SK-N-SH treated with all-trans-retinoic acid at 6 μM for 48 hours (cell line): ENCODE results near the gene DOC2A.

Source experiments
- ATAC-seq: fragments of 200-7000 bp; cut with Tn5 transposase; 3 replicates; pipeline ENCODE4 v1.9.1; 2020; ENCODE audit warnings: mild to moderate bottlenecking, moderate library complexity
- ARNTL ChIP-seq: fragments of 450-650 bp; formaldehyde crosslinking; IDR thresholded peaks from 2 replicates; pipeline ENCODE4 v1.5.0; 2020; ENCODE audit warnings: low read depth, mild to moderate bottlenecking, moderate library complexity, borderline replicate concordance
- BACH2 ChIP-seq: fragments of 250-450 bp; sonication (Bioruptor Pico); IDR thresholded peaks from 2 replicates; pipeline ENCODE4 v1.9.0; 2021; ENCODE audit warnings: mild to moderate bottlenecking, borderline replicate concordance
- CREB5 ChIP-seq: fragments of 250-450 bp; sonication (Bioruptor Pico); IDR thresholded peaks from 2 replicates; pipeline ENCODE4 v1.5.1; 2020; ENCODE audit warnings: low read depth, mild to moderate bottlenecking, moderate library complexity
- CSDC2 ChIP-seq: fragments of 250-450 bp; sonication (Bioruptor Pico); IDR thresholded peaks from 2 replicates; pipeline ENCODE4 v1.5.0; 2020; ENCODE audit warnings: mild to moderate bottlenecking, moderate library complexity
- CSRNP3 ChIP-seq: fragments of 250-450 bp; sonication (Bioruptor Pico); IDR thresholded peaks from 2 replicates; pipeline ENCODE4 v1.5.1; 2021; ENCODE audit warnings: mild to moderate bottlenecking, moderate library complexity
- ESRRG ChIP-seq: fragments of 250-450 bp; sonication (Bioruptor Pico); IDR thresholded peaks from 2 replicates; pipeline ENCODE4 v1.6.1; 2021; ENCODE audit warnings: mild to moderate bottlenecking
- GLIS3 ChIP-seq: fragments of 250-450 bp; sonication (Bioruptor Pico); IDR thresholded peaks from 2 replicates; pipeline ENCODE4 v1.5.0; 2020; ENCODE audit warnings: mild to moderate bottlenecking, moderate library complexity
- OSR1 ChIP-seq: fragments of 250-450 bp; sonication (Bioruptor Pico); IDR thresholded peaks from 2 replicates; pipeline ENCODE4 v1.8.0; 2022; ENCODE audit warnings: moderate library complexity, mild to moderate bottlenecking, inconsistent platforms
- PATZ1 ChIP-seq: fragments of 250-450 bp; sonication (Bioruptor Pico); IDR thresholded peaks from 2 replicates; pipeline ENCODE4 v1.8.0; 2020; ENCODE audit warnings: mild to moderate bottlenecking, moderate library complexity, borderline replicate concordance
- POU6F1 ChIP-seq: fragments of 250-450 bp; sonication (Bioruptor Pico); IDR thresholded peaks from 2 replicates; pipeline ENCODE4 v1.8.0; 2021; ENCODE audit warnings: low read depth, mild to moderate bottlenecking, moderate library complexity, borderline replicate concordance
- PPARA ChIP-seq: fragments of 250-450 bp; sonication (Bioruptor Pico); IDR thresholded peaks from 2 replicates; pipeline ENCODE4 v1.5.0; 2020; ENCODE audit warnings: mild to moderate bottlenecking, borderline replicate concordance
- RARB ChIP-seq: fragments of 250-450 bp; sonication (Bioruptor Pico); IDR thresholded peaks from 2 replicates; pipeline ENCODE4 v1.8.0; 2021; ENCODE audit warnings: mild to moderate bottlenecking, moderate library complexity
- SNAI2 ChIP-seq: fragments of 250-450 bp; sonication (Bioruptor Pico); IDR thresholded peaks from 2 replicates; pipeline ENCODE4 v1.5.0; 2020; ENCODE audit warnings: mild to moderate bottlenecking, moderate library complexity
- TCF4 ChIP-seq: fragments of 250-450 bp; sonication (Bioruptor Pico); IDR thresholded peaks from 2 replicates; pipeline ENCODE4 v1.8.0; 2021; ENCODE audit warnings: mild to moderate bottlenecking, moderate library complexity, borderline replicate concordance
- TOX ChIP-seq: fragments of 250-450 bp; sonication (Bioruptor Pico); IDR thresholded peaks from 2 replicates; pipeline ENCODE4 v1.8.0; 2021; ENCODE audit warnings: mild to moderate bottlenecking, moderate library complexity, borderline replicate concordance
- ZFP3 ChIP-seq: fragments of 250-450 bp; sonication (Bioruptor Pico); IDR thresholded peaks from 2 replicates; pipeline ENCODE4 v1.5.0; 2020; ENCODE audit warnings: mild to moderate bottlenecking, moderate library complexity
- ZFP30 ChIP-seq: fragments of 450-650 bp; formaldehyde crosslinking; IDR thresholded peaks from 2 replicates; pipeline ENCODE4 v1.5.0; 2022; ENCODE audit warnings: mild to moderate bottlenecking, moderate library complexity
- ZNF565 ChIP-seq: fragments of 450-650 bp; formaldehyde crosslinking; conservative IDR thresholded peaks from 2 replicates; pipeline ENCODE4 v1.5.0; 2020; ENCODE audit warnings: low read depth, mild to moderate bottlenecking, moderate library complexity
- ZNF70 ChIP-seq: fragments of 450-650 bp; formaldehyde crosslinking; IDR thresholded peaks from 2 replicates; pipeline ENCODE4 v1.5.0; 2020; ENCODE audit warnings: mild to moderate bottlenecking, moderate library complexity
- ZNF8 ChIP-seq: fragments of 450-650 bp; formaldehyde crosslinking; IDR thresholded peaks from 2 replicates; pipeline ENCODE4 v1.5.0; 2020; ENCODE audit warnings: mild to moderate bottlenecking, moderate library complexity

DOC2A gene

GRCh38 chr16:29993191-29993902, 17.5 kb downstream of the DOC2A start:
- ATAC-seq = no peak
- no peak for TF ChIP-seq ZNF70 (CRISPR knock-in tag)
- no peak for TF ChIP-seq CSDC2 (CRISPR knock-in tag)
- no peak for TF ChIP-seq GLIS3
- no peak for TF ChIP-seq TOX (CRISPR knock-in tag)
- TF ChIP-seq TCF4 (CRISPR knock-in tag) = no peak
- TF ChIP-seq ZFP3 (CRISPR knock-in tag) = no peak

GRCh38 chr16:29992344-29992967, 18.4 kb downstream of the DOC2A start:
- no peak for ATAC-seq
- TF ChIP-seq CSRNP3 (CRISPR knock-in tag) = no peak
- TF ChIP-seq BACH2 (CRISPR knock-in tag) = no peak
- no peak for TF ChIP-seq ZFP3 (CRISPR knock-in tag)
- TF ChIP-seq SNAI2 (CRISPR knock-in tag) = no peak
- no peak for TF ChIP-seq PATZ1
- no peak for TF ChIP-seq OSR1
- no peak for TF ChIP-seq ARNTL
- TF ChIP-seq RARB (CRISPR knock-in tag) = no peak
- TF ChIP-seq CSDC2 (CRISPR knock-in tag) = no peak
- no peak for TF ChIP-seq ESRRG
- no peak for TF ChIP-seq ZNF565 (CRISPR knock-in tag)
- TF ChIP-seq TOX (CRISPR knock-in tag) = no peak
- TF ChIP-seq, all 23 proteins: peak for 0

GRCh38 chr16:29991571-29991904, 19.3 kb downstream of the DOC2A start:
- no peak for TF ChIP-seq SNAI2 (CRISPR knock-in tag)
- no peak for TF ChIP-seq PPARA (CRISPR knock-in tag)
- no peak for TF ChIP-seq POU6F1 (CRISPR knock-in tag)
- no peak for ATAC-seq

GRCh38 chr16:29990883-29991570, 19.8 kb downstream of the DOC2A start:
- no peak for ATAC-seq
- TF ChIP-seq ARNTL (no peak), ZFP3 (CRISPR knock-in tag) (no peak), ZFP30 (CRISPR knock-in tag) (no peak), POU6F1 (CRISPR knock-in tag) (no peak), RARB (CRISPR knock-in tag) (no peak), PPARA (CRISPR knock-in tag) (no peak), GLIS3 (no peak), ZNF565 (CRISPR knock-in tag) (no peak), TCF4 (CRISPR knock-in tag) (no peak), ZNF8 (CRISPR knock-in tag) (no peak), CREB5 (CRISPR knock-in tag) (no peak), OSR1 (no peak), ZNF70 (CRISPR knock-in tag) (no peak), CSRNP3 (CRISPR knock-in tag) (no peak), CSDC2 (CRISPR knock-in tag) (no peak), ESRRG (no peak)
